Dermis blood vessel endothelial cell (primary cell): ENCODE results near the gene OR10W1. TPM values are rescaled to one million over a fixed set of nuclear protein-coding genes. Genes with fewer than 3 reads are reported as not detected.

Experiments used
- DNase-seq: peaks from one replicate; pipeline ENCODE4 v3.0.0; 2010
- total RNA-seq: library from RNA; depleted of rRNA; stranded (reverse); fragments of >200 nt; gene quantifications from 2 replicates; pipeline ENCODE4 v1.2.3, GENCODE V29; 2014

OR10W1 gene
- not detected in 2 replicates for total RNA-seq

- DNase-seq = no peak
These were observed at the start of gene OR10W1 for GRCh38 chr11:58268142-58268541. OR10W1 (minus strand) TSS chr11:58268260; CDS start chr11:58267858, 402 bp downstream.

DNA sequence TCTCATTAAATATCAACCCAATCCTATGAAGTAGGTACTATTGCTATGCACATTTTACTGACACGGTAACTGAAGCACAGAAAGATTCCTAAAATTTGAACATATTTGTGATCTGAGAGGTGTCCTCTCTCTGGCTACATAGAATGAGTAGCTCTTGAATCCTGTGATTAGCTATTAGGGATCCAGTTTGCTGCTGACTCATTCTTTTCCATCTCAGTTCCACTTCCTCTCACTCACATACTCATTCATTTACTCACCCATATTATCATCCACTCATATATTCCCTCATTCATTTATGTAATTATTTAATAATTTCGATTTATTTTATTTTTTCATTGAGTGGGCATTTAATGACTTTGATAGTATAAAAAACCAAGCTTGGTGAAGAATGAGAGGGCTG lies 48.1 kb upstream of the OR10W1 start:
- peak; percentile 24 for DNase-seq

DNA sequence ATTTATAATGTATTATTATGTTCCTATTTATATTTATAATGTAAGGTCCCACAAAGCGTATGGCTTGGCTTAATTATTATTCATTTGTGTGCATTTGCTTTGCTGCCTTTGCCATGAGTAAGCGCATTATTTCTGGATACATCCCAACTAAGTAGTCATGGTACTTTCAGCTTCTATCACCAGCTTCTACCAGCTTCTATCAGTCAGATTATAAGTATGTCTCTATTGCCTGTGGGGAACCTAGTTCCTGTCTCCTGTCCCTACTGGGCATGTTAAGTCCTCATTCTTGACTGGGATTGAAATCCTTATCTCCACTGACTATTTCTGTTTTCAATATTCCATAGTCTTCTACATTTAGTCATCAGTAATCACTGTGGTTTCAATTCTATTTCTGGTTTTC lies 33.5 kb upstream of the OR10W1 start:
- no peak for DNase-seq

DNA sequence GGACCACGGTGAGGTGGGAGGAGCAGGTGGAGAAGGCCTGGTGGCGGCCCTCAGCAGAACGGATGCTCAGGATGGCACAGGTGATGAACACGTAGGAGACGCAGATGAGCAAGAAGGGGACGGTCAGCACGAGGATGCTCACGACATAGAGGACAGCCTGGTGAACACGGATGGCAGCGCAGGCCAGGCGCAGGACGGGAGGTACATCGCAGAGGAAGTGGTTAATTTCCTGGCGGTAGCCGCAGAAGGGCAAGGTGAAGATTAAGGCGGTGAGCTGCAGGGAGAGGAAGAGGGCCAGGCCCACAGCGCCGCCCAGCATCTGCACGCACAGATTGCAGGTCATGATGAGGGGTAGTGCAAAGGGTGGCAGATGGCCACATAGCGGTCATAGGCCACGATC lies 24.0 kb upstream of the OR10W1 start:
- no peak for DNase-seq

- DNase-seq = no peak
These were observed 21.2 kb upstream of the OR10W1 start for GRCh38 chr11:58289266-58289665.

GRCh38 chr11:58286249-58286648 lies 18.2 kb upstream of the OR10W1 start:
- DNase-seq = peak; percentile 72

GRCh38 chr11:58285483-58286040 lies 17.5 kb upstream of the OR10W1 start:
- no peak for DNase-seq

DNA sequence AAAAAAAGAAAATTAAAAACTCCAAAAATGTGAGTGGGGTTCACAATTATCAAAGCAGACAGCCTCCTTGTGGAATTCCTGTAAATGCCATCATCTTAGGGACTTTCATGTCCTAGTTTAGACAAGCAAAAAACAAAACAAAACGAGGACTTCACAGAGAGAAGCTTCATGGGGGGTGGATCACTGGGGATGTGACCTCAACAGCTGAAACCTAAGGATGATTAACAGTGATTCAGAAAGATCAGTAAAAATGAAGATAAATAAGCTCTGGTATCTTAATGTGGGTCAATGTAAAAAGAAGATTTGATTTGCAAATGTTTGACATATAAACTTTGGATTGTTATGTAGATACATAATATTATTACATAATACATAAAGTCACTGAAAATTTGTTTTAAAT lies 8.1 kb upstream of the OR10W1 start:
- DNase-seq = no peak

DNA sequence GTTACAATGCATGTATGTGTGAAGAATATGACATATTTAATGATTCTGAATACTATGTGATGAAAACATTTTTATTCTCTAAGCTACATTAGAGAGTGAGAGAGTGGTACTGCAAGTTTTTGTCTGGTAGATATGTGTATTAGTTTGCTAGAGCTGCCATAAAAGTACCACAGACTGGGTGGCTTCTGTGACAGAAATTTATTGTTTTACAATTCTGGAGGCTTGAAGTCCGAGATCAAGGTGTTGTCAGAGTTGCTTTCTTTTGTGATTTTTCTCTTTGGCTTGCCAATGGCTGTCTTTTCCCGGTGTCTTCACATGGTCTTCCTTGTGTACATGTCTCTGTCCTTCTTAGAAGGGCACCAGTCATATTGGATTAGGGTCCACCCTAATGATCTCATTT lies 6.9 kb upstream of the OR10W1 start:
- no peak for DNase-seq

DNA sequence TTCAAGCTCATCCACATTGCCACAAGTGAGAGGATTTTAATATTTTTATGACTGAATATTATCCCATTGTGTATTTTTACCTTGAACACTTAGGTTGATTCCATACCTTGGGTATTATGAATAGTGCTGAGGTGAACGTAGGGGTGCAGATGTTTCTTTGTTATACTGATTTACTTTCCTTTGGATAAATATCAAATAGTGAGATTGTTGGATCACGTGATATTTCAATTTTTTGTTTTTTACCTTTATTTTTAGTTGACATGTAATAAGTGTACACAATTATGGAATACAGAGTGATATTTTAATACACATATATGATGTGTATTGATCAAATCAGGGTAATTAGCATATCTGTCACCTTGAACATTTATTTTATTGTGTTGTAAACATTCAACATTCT lies 8.1 kb downstream of the OR10W1 start:
- no peak for DNase-seq

DNA sequence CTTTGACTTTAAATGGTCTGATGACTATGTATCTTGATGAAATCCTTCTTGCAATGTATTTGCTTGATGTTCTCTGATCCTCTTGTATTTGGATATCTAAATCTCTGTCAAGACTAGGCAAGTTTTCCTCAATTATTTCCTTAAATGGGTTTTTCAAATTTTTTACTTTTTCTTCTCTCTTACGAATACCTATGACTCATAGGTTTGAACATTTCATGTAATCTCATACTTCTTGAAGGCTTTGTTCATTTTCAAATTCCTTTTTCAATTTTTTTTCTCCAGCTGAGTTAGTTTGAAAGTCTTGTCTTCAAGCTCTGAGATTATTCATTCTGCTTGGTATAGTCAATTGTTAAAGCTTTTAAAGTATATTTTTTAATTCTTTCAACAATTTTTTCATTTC lies 13.1 kb downstream of the OR10W1 start:
- DNase-seq = no peak

GRCh38 chr11:58243954-58244353 lies 24.1 kb downstream of the OR10W1 start:
- no peak for DNase-seq

DNA sequence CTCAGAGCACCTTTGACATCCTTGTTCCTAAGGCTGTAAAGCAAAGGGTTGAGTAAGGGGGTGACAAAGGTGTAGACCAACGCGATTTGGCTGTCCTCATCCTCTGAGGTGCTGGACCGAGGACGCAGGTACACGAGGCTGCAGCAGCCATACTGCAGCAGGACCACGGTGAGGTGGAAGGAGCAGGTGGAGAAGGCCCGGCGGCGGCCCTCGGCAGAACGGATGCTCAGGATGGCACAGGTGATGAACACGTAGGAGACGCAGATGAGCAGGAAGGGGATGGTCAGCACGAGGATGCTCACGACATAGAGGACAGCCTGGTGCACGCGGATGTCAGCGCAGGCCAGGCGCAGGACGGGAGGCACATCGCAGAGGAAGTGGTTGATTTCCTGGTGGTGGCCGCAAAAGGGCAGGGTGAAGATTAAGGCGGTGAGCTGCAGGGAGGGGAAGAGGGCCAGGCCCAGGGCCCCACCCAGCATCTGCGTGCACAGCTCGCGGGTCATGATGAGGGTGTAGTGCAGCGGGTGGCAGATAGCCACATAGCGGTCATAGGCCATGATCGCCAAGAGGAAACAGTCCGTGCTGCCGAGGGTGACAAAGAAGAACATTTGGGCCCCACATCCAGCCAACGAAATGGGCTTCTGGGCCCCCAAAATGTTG lies 40.0 kb downstream of the OR10W1 start:
- no peak for DNase-seq

GRCh38 chr11:58222721-58223120 lies 45.3 kb downstream of the OR10W1 start:
- no peak for DNase-seq

Other genes with a start within 250 kb of the OR10W1 start
- not detected in 2 replicates for gene OR9Q1, start 244.4 kb downstream of the OR10W1 start, total RNA-seq
- not detected in 2 replicates for gene OR6Q1, start 237.3 kb downstream of the OR10W1 start, total RNA-seq
- not detected in 2 replicates for gene OR9I1, start 142.7 kb downstream of the OR10W1 start, total RNA-seq
- gene OR9Q2, start 79.2 kb downstream of the OR10W1 start, total RNA-seq = not detected in 2 replicates
- gene OR1S2, start 64.1 kb downstream of the OR10W1 start, total RNA-seq = not detected in 2 replicates
- gene OR1S1, start 55.5 kb downstream of the OR10W1 start, total RNA-seq = not detected in 2 replicates
- not detected in 2 replicates for gene OR10Q1, start 39.3 kb downstream of the OR10W1 start, total RNA-seq
- gene OR5B17, start 90.8 kb upstream of the OR10W1 start, total RNA-seq = not detected in 2 replicates
- not detected in 2 replicates for gene OR5B3, start 138.6 kb upstream of the OR10W1 start, total RNA-seq
- gene OR5B2, start 159.9 kb upstream of the OR10W1 start, total RNA-seq = not detected in 2 replicates
- gene OR5B12, start 174.0 kb upstream of the OR10W1 start, total RNA-seq = not detected in 2 replicates
- gene OR5B21, start 239.8 kb upstream of the OR10W1 start, total RNA-seq = not detected in 2 replicates